LoVo (cell line): ENCODE results near the gene EMP2.
A peak's percentile ranks its signal among the peaks of the same experiment; 100 is the strongest.

Experiments used
- DNase-seq: peaks from one replicate; pipeline ENCODE4 v3.0.0-alpha.2; 2016; ENCODE audit warnings: low spot score

Gene EMP2

GRCh38 chr16:10490141-10490540 is 90.3 kb downstream of the EMP2 start:
- DNase-seq: no peak

GRCh38 chr16:10485698-10486382 is 94.6 kb downstream of the EMP2 start:
- DNase-seq: peak; percentile 23

- DNase-seq: no peak
These were observed 95.2 kb downstream of the EMP2 start for GRCh38 chr16:10485159-10485558.

- DNase-seq: no peak
These were observed 100.2 kb downstream of the EMP2 start for GRCh38 chr16:10480151-10480550.
